ENCODE data around the gene CRTC3. TPM values are rescaled to one million over a fixed set of nuclear protein-coding genes. Genes with fewer than 3 reads are reported as not detected.

Gene CRTC3
- total and polyA plus RNA-seq, 2 of the 4 experiments (the other 2 are of a cell fraction) = 4.7 to 14.8 TPM

- in situ Hi-C loops (cut with MboI; ENCODE audit: low sequenced_read_pairs) = no loop called here
- H2BK20ac ChIP-seq (ENCODE audit: low read depth, low read length) = no peak overlapping the region
- no peak overlapping the region for H4K8ac ChIP-seq (ENCODE audit: low read depth in 2 of 2, low read length in 2 of 2)
- no peaks in the 10 kb centered on the region for H3K36me3 ChIP-seq (ENCODE audit: control insufficient read depth, insufficient read depth, low read length)
- H3K27ac ChIP-seq (ENCODE audit: insufficient read depth, low read length) = no peak overlapping the region
- no peak overlapping the region for H3K18ac ChIP-seq (ENCODE audit: low read depth, low read length)
- H3K4me1 ChIP-seq (ENCODE audit: control insufficient read depth, insufficient read depth, low read length) = peaks cover 8% of the 10 kb centered on the region
- H3K4me2 ChIP-seq (ENCODE audit: low read depth, low read length) = no peak overlapping the region
- DNase-seq (no peak), ATAC-seq (ENCODE audit: low read depth) (no peak)
- 80% methylated on average over 3 of the region's 4 CpGs; no CpG with 5 or more reads in 1 of the 2 experiments for WGBS, 2 experiments (ENCODE audit: extremely low coverage in 2 of 2, insufficient read length in 1 of 2)
- peaks cover 8% of the 10 kb centered on the region; the same call in 1 of the 2 replicates for H3K9me1 ChIP-seq (ENCODE audit: insufficient read depth, low read length)
- no peaks in the 10 kb centered on the region for H3K27me3 ChIP-seq (ENCODE audit: control insufficient read depth, insufficient read depth, low read length)
- no peak overlapping the region for H2BK5ac ChIP-seq (ENCODE audit: low read depth, low read length, poor library complexity, severe bottlenecking)
- H3K4ac ChIP-seq (ENCODE audit: low read depth, low read length) = no peak overlapping the region
- CTCF ChIA-PET = no interaction called here
- no TSS peak for BruUV-seq (replicated peaks)
- H3K56ac ChIP-seq (ENCODE audit: extremely low read depth, insufficient read depth, low read length) = no peak overlapping the region
- H4K91ac ChIP-seq (ENCODE audit: insufficient read depth, low read depth, low read length) = no peak overlapping the region
- POLR2A ChIA-PET (ENCODE audit: unreplicated experiment) = no interaction called here
- no peaks in the 10 kb centered on the region for H3K9me3 ChIP-seq (ENCODE audit: control insufficient read depth, insufficient read depth, low read length)
- H3K4me3 ChIP-seq (ENCODE audit: insufficient read depth, low read depth, low read length) = no peak overlapping the region
- no peak overlapping the region for H2AK5ac ChIP-seq (ENCODE audit: low read depth, low read length)
- no peak overlapping the region for H2AK9ac ChIP-seq (replicated peaks; ENCODE audit: low read depth, low read length, poor library complexity)
- no peak overlapping the region for H3K9ac ChIP-seq (ENCODE audit: low read depth, low read length)
- intact Hi-C loops (cut with micrococcal nuclease) = no loop called here
- TF ChIP-seq MAZ (IDR thresholded peaks at IDR 0.05; ENCODE audit: borderline replicate concordance, low read depth, low read length) (no peak), RFX5 (IDR thresholded peaks at IDR 0.05; ENCODE audit: low read depth, low read length) (no peak), FOS (IDR thresholded peaks at IDR 0.05; ENCODE audit: low read depth, low read length) (no peak), BHLHE40 (IDR thresholded peaks at IDR 0.05; ENCODE audit: low read depth, low read length) (no peak), POLR2A (IDR thresholded peaks at IDR 0.05; ENCODE audit: low read depth, low read length) (no peak), NFE2L2 (IDR thresholded peaks at IDR 0.05; ENCODE audit: low read depth, low read length) (no peak), SMC3 (IDR thresholded peaks at IDR 0.05; ENCODE audit: low read depth, low read length) (no peak), RCOR1 (IDR thresholded peaks at IDR 0.05; ENCODE audit: insufficient replicate concordance, low read length) (no peak), MAFK (IDR thresholded peaks at IDR 0.05; ENCODE audit: low read depth, low read length) (no peak), CEBPB (IDR thresholded peaks at IDR 0.05; ENCODE audit: low read depth, low read length) (no peak), CHD1 (IDR thresholded peaks at IDR 0.05; ENCODE audit: low read depth, low read length) (no peak)
- TF ChIP-seq, protein P1, sequence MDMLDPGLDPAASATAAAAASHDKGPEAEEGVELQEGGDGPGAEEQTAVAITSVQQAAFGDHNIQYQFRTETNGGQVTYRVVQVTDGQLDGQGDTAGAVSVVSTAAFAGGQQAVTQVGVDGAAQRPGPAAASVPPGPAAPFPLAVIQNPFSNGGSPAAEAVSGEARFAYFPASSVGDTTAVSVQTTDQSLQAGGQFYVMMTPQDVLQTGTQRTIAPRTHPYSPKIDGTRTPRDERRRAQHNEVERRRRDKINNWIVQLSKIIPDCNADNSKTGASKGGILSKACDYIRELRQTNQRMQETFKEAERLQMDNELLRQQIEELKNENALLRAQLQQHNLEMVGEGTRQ (IDR thresholded peaks at IDR 0.05; ENCODE audit: low read depth, low read length) = no peak
- TF ChIP-seq, protein P2, sequence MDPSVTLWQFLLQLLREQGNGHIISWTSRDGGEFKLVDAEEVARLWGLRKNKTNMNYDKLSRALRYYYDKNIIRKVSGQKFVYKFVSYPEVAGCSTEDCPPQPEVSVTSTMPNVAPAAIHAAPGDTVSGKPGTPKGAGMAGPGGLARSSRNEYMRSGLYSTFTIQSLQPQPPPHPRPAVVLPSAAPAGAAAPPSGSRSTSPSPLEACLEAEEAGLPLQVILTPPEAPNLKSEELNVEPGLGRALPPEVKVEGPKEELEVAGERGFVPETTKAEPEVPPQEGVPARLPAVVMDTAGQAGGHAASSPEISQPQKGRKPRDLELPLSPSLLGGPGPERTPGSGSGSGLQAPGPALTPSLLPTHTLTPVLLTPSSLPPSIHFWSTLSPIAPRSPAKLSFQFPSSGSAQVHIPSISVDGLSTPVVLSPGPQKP (IDR thresholded peaks at IDR 0.05; ENCODE audit: borderline replicate concordance, low read depth, low read length) = no peak
- TF ChIP-seq, protein P3, sequence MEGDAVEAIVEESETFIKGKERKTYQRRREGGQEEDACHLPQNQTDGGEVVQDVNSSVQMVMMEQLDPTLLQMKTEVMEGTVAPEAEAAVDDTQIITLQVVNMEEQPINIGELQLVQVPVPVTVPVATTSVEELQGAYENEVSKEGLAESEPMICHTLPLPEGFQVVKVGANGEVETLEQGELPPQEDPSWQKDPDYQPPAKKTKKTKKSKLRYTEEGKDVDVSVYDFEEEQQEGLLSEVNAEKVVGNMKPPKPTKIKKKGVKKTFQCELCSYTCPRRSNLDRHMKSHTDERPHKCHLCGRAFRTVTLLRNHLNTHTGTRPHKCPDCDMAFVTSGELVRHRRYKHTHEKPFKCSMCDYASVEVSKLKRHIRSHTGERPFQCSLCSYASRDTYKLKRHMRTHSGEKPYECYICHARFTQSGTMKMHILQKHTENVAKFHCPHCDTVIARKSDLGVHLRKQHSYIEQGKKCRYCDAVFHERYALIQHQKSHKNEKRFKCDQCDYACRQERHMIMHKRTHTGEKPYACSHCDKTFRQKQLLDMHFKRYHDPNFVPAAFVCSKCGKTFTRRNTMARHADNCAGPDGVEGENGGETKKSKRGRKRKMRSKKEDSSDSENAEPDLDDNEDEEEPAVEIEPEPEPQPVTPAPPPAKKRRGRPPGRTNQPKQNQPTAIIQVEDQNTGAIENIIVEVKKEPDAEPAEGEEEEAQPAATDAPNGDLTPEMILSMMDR (conservative IDR thresholded peaks at IDR 0.05; ENCODE audit: low read depth, low read length) = no peak
- no peak overlapping the region for H2BK120ac ChIP-seq (ENCODE audit: low read depth, low read length)
- H4K5ac ChIP-seq (ENCODE audit: low read depth, low read length) = no peak overlapping the region
- no peak overlapping the region for H2AFZ ChIP-seq (replicated peaks; ENCODE audit: low read length, poor library complexity)
- H4K20me1 ChIP-seq (ENCODE audit: insufficient read depth, low read length) = no peaks in the 10 kb centered on the region
- H3K79me1 ChIP-seq (ENCODE audit: low read depth in 1 of 2, low read length in 2 of 2) = no peaks in the 10 kb centered on the region
- H2BK15ac ChIP-seq (ENCODE audit: low read depth, low read length) = no peak overlapping the region
- H3K23ac ChIP-seq (ENCODE audit: low read depth, low read length) = no peak overlapping the region
- dilution Hi-C loops (cut with HindIII; ENCODE audit: low sequenced_read_pairs, unreplicated experiment) = no loop called here
- no peak overlapping the region for H3K14ac ChIP-seq (replicated peaks; ENCODE audit: low read depth, low read length)
These were observed 129.8 kb downstream of the CRTC3 start for GRCh38 chr15:90659481-90659880.
